Neural progenitor cell (in vitro differentiated cells): ENCODE results near the gene HPCA.

Source experiments
- EZH2 ChIP-seq: fragments of 200-600 bp; sonication (generic); IDR thresholded peaks from 2 replicates; pipeline ENCODE4 v1.6.1; 2017; ENCODE audit warnings: antibody characterized with exemption, mild to moderate bottlenecking, moderate library complexity
- TF ChIP-seq, protein P1 (sequence below): fragments of 200-600 bp; sonication (generic); IDR thresholded peaks from 2 replicates; pipeline ENCODE4 v1.5.1; 2017; ENCODE audit warnings: antibody characterized with exemption, mild to moderate bottlenecking

DNA sequence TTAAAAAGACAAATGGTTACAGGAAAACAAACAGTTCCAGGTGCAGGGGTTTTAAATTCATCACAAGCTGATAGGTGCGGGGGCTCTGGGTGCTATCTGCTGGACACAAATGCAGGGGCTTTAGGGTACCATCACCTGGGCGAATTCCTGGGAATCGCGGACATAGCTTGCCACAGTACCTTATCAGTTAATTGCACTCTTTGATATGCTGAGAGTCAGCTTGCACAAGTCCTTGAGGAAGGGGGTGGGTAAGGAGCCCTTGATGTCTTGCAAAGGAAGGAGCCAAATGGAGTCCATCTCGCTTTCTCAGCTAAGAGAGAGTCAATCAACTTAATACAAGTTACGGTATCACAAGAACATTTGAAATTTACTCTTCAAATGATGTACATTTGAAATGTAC lies 40.3 kb downstream of the HPCA start:
- TF ChIP-seq, protein P1, sequence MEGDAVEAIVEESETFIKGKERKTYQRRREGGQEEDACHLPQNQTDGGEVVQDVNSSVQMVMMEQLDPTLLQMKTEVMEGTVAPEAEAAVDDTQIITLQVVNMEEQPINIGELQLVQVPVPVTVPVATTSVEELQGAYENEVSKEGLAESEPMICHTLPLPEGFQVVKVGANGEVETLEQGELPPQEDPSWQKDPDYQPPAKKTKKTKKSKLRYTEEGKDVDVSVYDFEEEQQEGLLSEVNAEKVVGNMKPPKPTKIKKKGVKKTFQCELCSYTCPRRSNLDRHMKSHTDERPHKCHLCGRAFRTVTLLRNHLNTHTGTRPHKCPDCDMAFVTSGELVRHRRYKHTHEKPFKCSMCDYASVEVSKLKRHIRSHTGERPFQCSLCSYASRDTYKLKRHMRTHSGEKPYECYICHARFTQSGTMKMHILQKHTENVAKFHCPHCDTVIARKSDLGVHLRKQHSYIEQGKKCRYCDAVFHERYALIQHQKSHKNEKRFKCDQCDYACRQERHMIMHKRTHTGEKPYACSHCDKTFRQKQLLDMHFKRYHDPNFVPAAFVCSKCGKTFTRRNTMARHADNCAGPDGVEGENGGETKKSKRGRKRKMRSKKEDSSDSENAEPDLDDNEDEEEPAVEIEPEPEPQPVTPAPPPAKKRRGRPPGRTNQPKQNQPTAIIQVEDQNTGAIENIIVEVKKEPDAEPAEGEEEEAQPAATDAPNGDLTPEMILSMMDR, result no peak
- TF ChIP-seq EZH2, result no peak
